HG02840 (cell line): ENCODE results near the gene RBMS3.

ENCODE experiments used
- ATAC-seq: cut with Tn5 transposase; IDR thresholded peaks from one replicate; pipeline ENCODE4 v1.9.1; 2021; ENCODE audit warnings: mild to moderate bottlenecking, moderate library complexity, moderate number of reproducible peaks; ENCODE audit not compliant: unreplicated experiment, low FRiP score

Gene RBMS3

GRCh38 chr3:29601861-29602585, 321.2 kb downstream of the RBMS3 start:
- ATAC-seq: no peak

- no peak for ATAC-seq
Measured at GRCh38 chr3:29605845-29606244, 325.0 kb downstream of the RBMS3 start.

- no peak for ATAC-seq
Measured at GRCh38 chr3:29606416-29606815, 325.5 kb downstream of the RBMS3 start.

- no peak for ATAC-seq
Measured at GRCh38 chr3:29608414-29609327, 327.8 kb downstream of the RBMS3 start.

- no peak for ATAC-seq
Measured at GRCh38 chr3:29609328-29609811, 328.5 kb downstream of the RBMS3 start.

GRCh38 chr3:29610781-29611180, 329.9 kb downstream of the RBMS3 start:
- no peak for ATAC-seq

GRCh38 chr3:29611252-29611651, 330.4 kb downstream of the RBMS3 start:
- no peak for ATAC-seq

GRCh38 chr3:29612536-29612935, 331.7 kb downstream of the RBMS3 start:
- ATAC-seq: no peak

- ATAC-seq: no peak
Measured at GRCh38 chr3:29614954-29615353, 334.1 kb downstream of the RBMS3 start.

- no peak for ATAC-seq
Measured at GRCh38 chr3:29618395-29619282, 337.8 kb downstream of the RBMS3 start.

- no peak for ATAC-seq
Measured at GRCh38 chr3:29619676-29620075, 338.8 kb downstream of the RBMS3 start.

GRCh38 chr3:29627136-29628117, 346.6 kb downstream of the RBMS3 start:
- ATAC-seq: no peak

- ATAC-seq: no peak
Measured at GRCh38 chr3:29628795-29629194, 347.9 kb downstream of the RBMS3 start.

GRCh38 chr3:29635888-29636287, 355.0 kb downstream of the RBMS3 start:
- ATAC-seq: no peak

GRCh38 chr3:29637068-29637467, 356.2 kb downstream of the RBMS3 start:
- ATAC-seq: no peak

GRCh38 chr3:29639578-29640290, 358.9 kb downstream of the RBMS3 start:
- no peak for ATAC-seq

- ATAC-seq: no peak
Measured at GRCh38 chr3:29642393-29643033, 361.6 kb downstream of the RBMS3 start.

GRCh38 chr3:29643034-29643425, 362.2 kb downstream of the RBMS3 start:
- no peak for ATAC-seq
